ENCODE measurements around the gene OSCP1.

DNA sequence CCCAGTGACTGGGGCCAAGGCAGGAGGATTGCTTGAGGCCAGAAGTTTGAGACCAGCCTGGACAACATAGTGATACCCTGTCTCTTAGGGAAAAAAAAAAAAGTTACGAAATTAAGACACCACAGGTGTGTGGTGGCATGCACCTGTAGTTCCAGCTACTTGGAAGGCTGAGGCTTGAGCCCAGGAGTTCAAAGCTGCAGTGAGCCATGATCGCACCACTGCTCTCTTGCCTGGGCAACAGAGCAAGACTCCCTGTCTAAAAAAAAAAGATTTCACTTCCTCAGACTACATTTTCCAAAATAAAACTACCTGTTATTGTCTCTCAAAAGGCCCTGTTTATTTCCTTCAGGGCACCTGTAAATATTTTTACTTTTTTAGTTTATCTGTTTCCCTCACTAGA, 59.8 kb downstream of the OSCP1 start:
- TF ChIP-seq, protein P1, sequence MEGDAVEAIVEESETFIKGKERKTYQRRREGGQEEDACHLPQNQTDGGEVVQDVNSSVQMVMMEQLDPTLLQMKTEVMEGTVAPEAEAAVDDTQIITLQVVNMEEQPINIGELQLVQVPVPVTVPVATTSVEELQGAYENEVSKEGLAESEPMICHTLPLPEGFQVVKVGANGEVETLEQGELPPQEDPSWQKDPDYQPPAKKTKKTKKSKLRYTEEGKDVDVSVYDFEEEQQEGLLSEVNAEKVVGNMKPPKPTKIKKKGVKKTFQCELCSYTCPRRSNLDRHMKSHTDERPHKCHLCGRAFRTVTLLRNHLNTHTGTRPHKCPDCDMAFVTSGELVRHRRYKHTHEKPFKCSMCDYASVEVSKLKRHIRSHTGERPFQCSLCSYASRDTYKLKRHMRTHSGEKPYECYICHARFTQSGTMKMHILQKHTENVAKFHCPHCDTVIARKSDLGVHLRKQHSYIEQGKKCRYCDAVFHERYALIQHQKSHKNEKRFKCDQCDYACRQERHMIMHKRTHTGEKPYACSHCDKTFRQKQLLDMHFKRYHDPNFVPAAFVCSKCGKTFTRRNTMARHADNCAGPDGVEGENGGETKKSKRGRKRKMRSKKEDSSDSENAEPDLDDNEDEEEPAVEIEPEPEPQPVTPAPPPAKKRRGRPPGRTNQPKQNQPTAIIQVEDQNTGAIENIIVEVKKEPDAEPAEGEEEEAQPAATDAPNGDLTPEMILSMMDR (IDR thresholded peaks at IDR 0.05 in 8 of 11, conservative IDR thresholded peaks at IDR 0.05 in 3 of 11) = no peak
- no peak for TF ChIP-seq POLR2A (IDR thresholded peaks at IDR 0.05)
